ENCODE results near the gene MAST4. TPM values are rescaled to one million over a fixed set of nuclear protein-coding genes. Genes with fewer than 3 reads are reported as not detected.

MAST4 gene
- polyA plus RNA-seq, 2 donors: 18.3 to 22.2 TPM

DNA sequence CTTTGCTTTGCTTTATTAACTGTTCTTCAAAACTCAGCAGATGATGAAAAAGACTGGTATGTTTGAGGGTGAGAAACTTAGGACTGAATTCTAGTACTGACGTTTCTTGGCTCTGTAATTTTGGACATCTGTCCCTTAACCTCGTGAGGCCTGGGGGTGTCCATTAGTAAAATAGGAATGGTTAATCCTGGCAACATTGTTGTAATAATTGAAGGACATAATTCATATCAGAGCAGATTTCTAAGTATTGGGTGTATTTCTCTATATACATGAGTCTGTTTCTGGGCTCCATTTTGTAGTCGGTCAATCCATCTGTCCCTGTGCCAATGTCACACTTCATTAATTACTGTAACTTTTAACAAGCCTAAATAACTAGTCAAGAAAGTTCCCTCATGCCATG is 206.7 kb downstream of the MAST4 start:
- 63 to 79% methylated on average over 3 of the region's 3 CpGs for WGBS, 2 donors
- no peaks in the 10 kb centered on the region for H3K36me3 ChIP-seq (ENCODE audit: control insufficient read depth in 2 of 2, insufficient read depth in 2 of 2, low read length in 1 of 2)
- H3K4me1 ChIP-seq (ENCODE audit: control insufficient read depth in 2 of 2, insufficient read depth in 2 of 2, low read length in 1 of 2): no peaks in the 10 kb centered on the region
- H3K9me3 ChIP-seq (ENCODE audit: control insufficient read depth in 2 of 2, insufficient read depth in 1 of 2, low read depth in 1 of 2, low read length in 1 of 2): no peaks in the 10 kb centered on the region
- no peaks in the 10 kb centered on the region for H3K27me3 ChIP-seq (ENCODE audit: control insufficient read depth in 1 of 2, insufficient read depth in 2 of 2, low read length in 2 of 2)
- no peak overlapping the region for H3K4me3 ChIP-seq (ENCODE audit: low read depth in 1 of 2, low read length in 2 of 2)
- no peak overlapping the region for H3K27ac ChIP-seq (ENCODE audit: low read depth in 2 of 2, low read length in 1 of 2)

DNA sequence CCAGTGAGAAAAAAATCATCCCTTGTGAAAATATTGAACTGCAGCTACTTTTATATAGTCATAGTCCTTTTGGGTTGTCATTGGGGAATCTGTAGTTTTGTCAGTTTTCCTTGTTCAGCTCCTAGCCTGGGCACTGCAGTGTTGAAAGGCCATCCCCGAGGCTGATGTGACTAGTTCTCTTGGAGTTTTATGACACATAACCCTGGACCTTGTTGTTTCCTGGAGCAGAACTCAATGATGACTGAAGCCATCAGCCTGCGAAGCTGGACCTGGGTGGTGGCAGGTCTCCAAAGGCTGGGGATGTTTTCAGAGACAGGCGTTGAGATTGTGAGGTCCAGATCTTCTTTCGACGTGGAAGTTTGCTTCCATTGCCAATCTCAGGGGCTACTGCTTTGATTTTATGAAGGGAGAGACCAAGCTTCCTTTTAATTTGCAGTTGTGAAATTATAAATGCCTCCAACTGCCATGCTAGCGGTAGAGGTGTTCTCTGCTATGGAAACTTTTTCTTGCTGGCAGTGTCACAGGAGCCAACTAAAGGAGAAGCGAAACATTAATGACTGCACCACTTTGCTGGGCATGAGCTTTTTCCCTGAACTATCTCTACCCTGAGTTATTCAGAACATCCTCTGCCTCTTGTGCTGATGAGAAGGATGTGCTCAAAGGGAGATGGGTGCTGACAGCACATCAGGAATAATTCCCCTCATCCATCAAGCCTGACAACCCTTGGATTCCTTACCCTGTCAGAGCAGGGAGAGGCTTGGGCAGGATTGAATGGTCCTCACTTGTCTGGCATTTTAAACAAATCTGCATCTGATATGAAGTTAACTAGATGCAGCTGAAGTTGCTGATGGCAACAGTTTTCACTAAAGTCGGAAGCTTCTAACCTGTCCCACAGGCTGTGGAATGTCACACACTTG is 209.6 kb downstream of the MAST4 start:
- H3K27me3 ChIP-seq (ENCODE audit: control insufficient read depth in 1 of 2, insufficient read depth in 2 of 2, low read length in 2 of 2): no peaks in the 10 kb centered on the region
- 83 to 88% methylated on average over 8 of the region's 8 CpGs for WGBS, 2 donors
- H3K4me1 ChIP-seq (ENCODE audit: control insufficient read depth in 2 of 2, insufficient read depth in 2 of 2, low read length in 1 of 2): no peaks in the 10 kb centered on the region
- no peak overlapping the region for H3K27ac ChIP-seq (ENCODE audit: low read depth in 2 of 2, low read length in 1 of 2)
- H3K4me3 ChIP-seq (ENCODE audit: low read depth in 1 of 2, low read length in 2 of 2): no peak overlapping the region
- H3K9me3 ChIP-seq (ENCODE audit: control insufficient read depth in 2 of 2, insufficient read depth in 1 of 2, low read depth in 1 of 2, low read length in 1 of 2): no peaks in the 10 kb centered on the region
- H3K36me3 ChIP-seq (ENCODE audit: control insufficient read depth in 2 of 2, insufficient read depth in 2 of 2, low read length in 1 of 2): no peaks in the 10 kb centered on the region

GRCh38 chr5:66807743-66808142 is 211.6 kb downstream of the MAST4 start:
- Histone ChIP-seq H3K4me1 (ENCODE audit: control insufficient read depth in 2 of 2, insufficient read depth in 2 of 2, low read length in 1 of 2) (no peaks in the 10 kb centered on the region), H3K27ac (ENCODE audit: low read depth in 2 of 2, low read length in 1 of 2) (peak overlapping the region in 1 of 2 donors; percentile 15), H3K4me3 (ENCODE audit: low read depth in 1 of 2, low read length in 2 of 2) (no peak overlapping the region), H3K36me3 (ENCODE audit: control insufficient read depth in 2 of 2, insufficient read depth in 2 of 2, low read length in 1 of 2) (no peaks in the 10 kb centered on the region), H3K27me3 (ENCODE audit: control insufficient read depth in 1 of 2, insufficient read depth in 2 of 2, low read length in 2 of 2) (no peaks in the 10 kb centered on the region), H3K9me3 (ENCODE audit: control insufficient read depth in 2 of 2, insufficient read depth in 1 of 2, low read depth in 1 of 2, low read length in 1 of 2) (no peaks in the 10 kb centered on the region)
- 41 to 63% methylated on average over 5 of the region's 5 CpGs for WGBS, 2 donors

DNA sequence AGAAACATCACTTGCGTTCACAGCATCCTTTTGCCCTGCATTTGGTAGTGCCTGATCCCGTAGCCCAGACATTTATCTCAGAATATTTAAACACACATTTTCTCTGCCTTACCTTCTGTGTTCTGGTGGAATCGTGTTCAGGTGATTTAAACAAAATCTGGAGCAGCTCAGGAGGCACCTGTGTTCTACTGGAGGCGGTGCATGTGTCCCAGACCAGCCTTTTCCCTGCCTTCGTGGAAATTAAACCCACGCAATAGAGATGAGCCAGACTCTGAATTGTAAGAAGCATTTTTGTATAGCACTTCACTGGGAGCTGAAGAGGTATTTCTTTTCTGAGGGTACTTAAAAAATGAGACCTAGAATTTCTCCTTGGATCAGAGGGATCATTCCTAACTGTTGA is 212.5 kb downstream of the MAST4 start:
- Histone ChIP-seq H3K36me3 (ENCODE audit: control insufficient read depth in 2 of 2, insufficient read depth in 2 of 2, low read length in 1 of 2) (no peaks in the 10 kb centered on the region), H3K9me3 (ENCODE audit: control insufficient read depth in 2 of 2, insufficient read depth in 1 of 2, low read depth in 1 of 2, low read length in 1 of 2) (no peaks in the 10 kb centered on the region), H3K27me3 (ENCODE audit: control insufficient read depth in 1 of 2, insufficient read depth in 2 of 2, low read length in 2 of 2) (no peaks in the 10 kb centered on the region), H3K4me1 (ENCODE audit: control insufficient read depth in 2 of 2, insufficient read depth in 2 of 2, low read length in 1 of 2) (no peaks in the 10 kb centered on the region), H3K27ac (ENCODE audit: low read depth in 2 of 2, low read length in 1 of 2) (no peak overlapping the region), H3K4me3 (ENCODE audit: low read depth in 1 of 2, low read length in 2 of 2) (no peak overlapping the region)
- 85 to 86% methylated on average over 6 of the region's 6 CpGs for WGBS, 2 donors

DNA sequence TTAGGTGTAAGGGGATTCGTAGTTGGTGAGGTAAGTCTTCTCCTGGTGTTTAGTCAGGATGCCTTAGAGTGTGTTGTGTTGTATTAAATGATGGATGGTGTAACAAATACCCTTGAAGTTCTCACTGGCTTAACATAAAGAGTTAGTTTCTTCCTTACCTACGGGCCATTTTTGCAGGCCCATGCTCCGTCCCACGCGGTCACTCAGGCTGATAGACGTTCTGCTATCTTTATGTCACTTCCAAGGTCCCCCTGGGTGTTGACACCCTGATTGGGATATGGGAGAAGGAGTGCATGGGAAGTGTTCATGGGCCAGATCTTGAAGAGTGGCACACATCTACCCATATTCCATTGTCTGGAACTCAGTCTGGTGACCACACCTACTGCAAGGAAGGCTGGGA is 214.0 kb downstream of the MAST4 start:
- H3K4me3 ChIP-seq (ENCODE audit: low read depth in 1 of 2, low read length in 2 of 2): no peak overlapping the region
- H3K9me3 ChIP-seq (ENCODE audit: control insufficient read depth in 2 of 2, insufficient read depth in 1 of 2, low read depth in 1 of 2, low read length in 1 of 2): no peaks in the 10 kb centered on the region
- H3K4me1 ChIP-seq (ENCODE audit: control insufficient read depth in 2 of 2, insufficient read depth in 2 of 2, low read length in 1 of 2): no peaks in the 10 kb centered on the region
- H3K36me3 ChIP-seq (ENCODE audit: control insufficient read depth in 2 of 2, insufficient read depth in 2 of 2, low read length in 1 of 2): no peaks in the 10 kb centered on the region
- H3K27me3 ChIP-seq (ENCODE audit: control insufficient read depth in 1 of 2, insufficient read depth in 2 of 2, low read length in 2 of 2): no peaks in the 10 kb centered on the region
- no peak overlapping the region for H3K27ac ChIP-seq (ENCODE audit: low read depth in 2 of 2, low read length in 1 of 2)
- WGBS, 2 donors: 86 to 91% methylated on average over 6 of the region's 6 CpGs

DNA sequence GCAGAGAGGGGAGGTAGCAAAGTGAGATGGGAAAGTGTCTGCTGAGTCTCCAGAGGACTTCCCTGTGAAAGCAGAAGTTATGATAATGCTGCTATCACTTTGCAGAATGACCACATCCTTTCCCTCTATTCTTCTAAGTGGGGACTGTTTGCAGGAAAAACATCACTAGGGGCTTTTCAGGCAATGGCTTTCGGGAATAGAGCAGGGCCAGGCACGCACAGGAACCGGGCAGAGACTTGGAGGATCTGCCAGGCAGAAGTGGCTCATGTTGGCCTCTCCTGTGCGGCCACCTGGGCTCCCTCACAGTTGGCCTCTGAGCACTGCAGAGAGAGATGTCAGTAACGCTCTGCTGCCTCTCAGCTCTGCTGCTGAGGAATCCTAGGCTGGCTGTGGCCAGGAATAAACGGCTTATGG is 214.7 kb downstream of the MAST4 start:
- no peaks in the 10 kb centered on the region for H3K4me1 ChIP-seq (ENCODE audit: control insufficient read depth in 2 of 2, insufficient read depth in 2 of 2, low read length in 1 of 2)
- no peaks in the 10 kb centered on the region for H3K36me3 ChIP-seq (ENCODE audit: control insufficient read depth in 2 of 2, insufficient read depth in 2 of 2, low read length in 1 of 2)
- no peaks in the 10 kb centered on the region for H3K27me3 ChIP-seq (ENCODE audit: control insufficient read depth in 1 of 2, insufficient read depth in 2 of 2, low read length in 2 of 2)
- no peaks in the 10 kb centered on the region for H3K9me3 ChIP-seq (ENCODE audit: control insufficient read depth in 2 of 2, insufficient read depth in 1 of 2, low read depth in 1 of 2, low read length in 1 of 2)
- no peak overlapping the region for H3K27ac ChIP-seq (ENCODE audit: low read depth in 2 of 2, low read length in 1 of 2)
- 66 to 73% methylated on average over 6 of the region's 6 CpGs for WGBS, 2 donors
- H3K4me3 ChIP-seq (ENCODE audit: low read depth in 1 of 2, low read length in 2 of 2): no peak overlapping the region

GRCh38 chr5:66812291-66812690 is 216.1 kb downstream of the MAST4 start:
- Histone ChIP-seq H3K27ac (ENCODE audit: low read depth in 2 of 2, low read length in 1 of 2) (no peak overlapping the region), H3K4me1 (ENCODE audit: control insufficient read depth in 2 of 2, insufficient read depth in 2 of 2, low read length in 1 of 2) (no peaks in the 10 kb centered on the region), H3K36me3 (ENCODE audit: control insufficient read depth in 2 of 2, insufficient read depth in 2 of 2, low read length in 1 of 2) (no peaks in the 10 kb centered on the region), H3K27me3 (ENCODE audit: control insufficient read depth in 1 of 2, insufficient read depth in 2 of 2, low read length in 2 of 2) (no peaks in the 10 kb centered on the region), H3K9me3 (ENCODE audit: control insufficient read depth in 2 of 2, insufficient read depth in 1 of 2, low read depth in 1 of 2, low read length in 1 of 2) (no peaks in the 10 kb centered on the region), H3K4me3 (ENCODE audit: low read depth in 1 of 2, low read length in 2 of 2) (no peak overlapping the region)
- WGBS, 2 donors: 89 to 93% methylated on average over 8 of the region's 8 CpGs

GRCh38 chr5:66813306-66813705 is 217.1 kb downstream of the MAST4 start:
- H3K27me3 ChIP-seq (ENCODE audit: control insufficient read depth in 1 of 2, insufficient read depth in 2 of 2, low read length in 2 of 2): no peaks in the 10 kb centered on the region
- H3K4me1 ChIP-seq (ENCODE audit: control insufficient read depth in 2 of 2, insufficient read depth in 2 of 2, low read length in 1 of 2): no peaks in the 10 kb centered on the region
- no peak overlapping the region for H3K4me3 ChIP-seq (ENCODE audit: low read depth in 1 of 2, low read length in 2 of 2)
- H3K27ac ChIP-seq (ENCODE audit: low read depth in 2 of 2, low read length in 1 of 2): no peak overlapping the region
- H3K36me3 ChIP-seq (ENCODE audit: control insufficient read depth in 2 of 2, insufficient read depth in 2 of 2, low read length in 1 of 2): no peaks in the 10 kb centered on the region
- H3K9me3 ChIP-seq (ENCODE audit: control insufficient read depth in 2 of 2, insufficient read depth in 1 of 2, low read depth in 1 of 2, low read length in 1 of 2): no peaks in the 10 kb centered on the region
- 80 to 84% methylated on average over 1 of the region's 1 CpG for WGBS, 2 donors

DNA sequence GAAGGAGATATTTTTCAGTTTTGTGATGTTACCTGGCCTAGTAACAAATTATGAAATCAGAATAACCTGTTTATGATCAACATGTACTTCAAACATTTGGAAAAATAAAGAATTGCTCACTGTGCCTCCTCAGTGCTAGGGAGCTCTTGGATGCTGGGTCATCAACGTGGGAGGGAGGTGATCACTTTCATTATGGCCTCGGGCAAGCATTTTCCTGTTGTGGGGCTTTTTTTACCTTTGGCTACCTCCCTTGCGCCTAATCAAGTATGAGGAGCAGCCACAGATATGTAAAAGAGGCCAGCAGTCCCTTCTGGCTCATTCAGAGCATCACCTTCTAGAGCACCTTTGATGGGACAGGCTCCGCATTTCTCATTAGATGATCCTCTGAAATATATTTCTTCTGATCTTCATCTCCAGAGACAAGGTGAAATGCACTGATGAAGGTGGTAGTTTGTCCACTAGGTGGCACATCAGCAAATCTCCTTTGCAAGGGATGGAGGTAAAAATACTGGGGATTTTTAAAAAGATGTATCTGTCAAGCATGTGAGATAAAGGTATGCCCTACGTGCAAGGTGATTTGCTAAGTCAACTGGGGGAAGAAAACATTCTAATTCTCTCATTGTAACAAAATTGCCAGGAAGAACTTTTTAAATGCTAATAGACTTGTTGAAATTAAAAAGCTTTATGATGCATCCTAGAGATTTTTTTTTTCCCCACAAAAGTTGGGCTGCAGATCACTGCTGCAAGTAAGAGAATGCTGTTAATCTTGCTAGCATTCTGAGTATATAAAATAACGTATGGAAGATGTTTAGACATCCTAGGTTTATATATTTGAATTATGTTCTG is 218.2 kb downstream of the MAST4 start:
- Histone ChIP-seq H3K9me3 (ENCODE audit: control insufficient read depth in 2 of 2, insufficient read depth in 1 of 2, low read depth in 1 of 2, low read length in 1 of 2) (no peaks in the 10 kb centered on the region), H3K4me3 (ENCODE audit: low read depth in 1 of 2, low read length in 2 of 2) (no peak overlapping the region), H3K4me1 (ENCODE audit: control insufficient read depth in 2 of 2, insufficient read depth in 2 of 2, low read length in 1 of 2) (no peaks in the 10 kb centered on the region), H3K27ac (ENCODE audit: low read depth in 2 of 2, low read length in 1 of 2) (no peak overlapping the region), H3K27me3 (ENCODE audit: control insufficient read depth in 1 of 2, insufficient read depth in 2 of 2, low read length in 2 of 2) (no peaks in the 10 kb centered on the region), H3K36me3 (ENCODE audit: control insufficient read depth in 2 of 2, insufficient read depth in 2 of 2, low read length in 1 of 2) (no peaks in the 10 kb centered on the region)
- 33 to 38% methylated on average over 6 of the region's 6 CpGs for WGBS, 2 donors

All from esophagus (tissue), 2 donors.